HG02973 (cell line): ENCODE data around the gene TRIM24.
A peak's percentile ranks its signal among the peaks of the same experiment; 100 is the strongest.
"Not testable (repeated sequence)": the region's sequence is repeated elsewhere in the genome, so short reads cannot be mapped to it uniquely, and the experiment has no call there.

Source experiments
- ATAC-seq: cut with Tn5 transposase; IDR thresholded peaks from one replicate; pipeline ENCODE4 v1.9.1; 2021; ENCODE audit warnings: moderate library complexity; ENCODE audit not compliant: unreplicated experiment

The TRIM24 gene

GRCh38 chr7:138525757-138526156 is 65.7 kb downstream of the TRIM24 start:
- no peak for ATAC-seq

- ATAC-seq, result no peak
Observed at GRCh38 chr7:138527746-138528223, 67.7 kb downstream of the TRIM24 start.

GRCh38 chr7:138536833-138537232 is 76.8 kb downstream of the TRIM24 start:
- ATAC-seq, result not testable (repeated sequence)

- no peak for ATAC-seq
Observed at GRCh38 chr7:138538518-138538917, 78.5 kb downstream of the TRIM24 start.

GRCh38 chr7:138538997-138539644 is 79.1 kb downstream of the TRIM24 start:
- no peak for ATAC-seq

GRCh38 chr7:138542183-138542582 is 82.1 kb downstream of the TRIM24 start:
- ATAC-seq, result peak; percentile 88

- no peak for ATAC-seq
Observed at GRCh38 chr7:138543739-138544138, 83.7 kb downstream of the TRIM24 start.

- no peak for ATAC-seq
Observed at GRCh38 chr7:138545123-138545522, 85.1 kb downstream of the TRIM24 start.

GRCh38 chr7:138546064-138546619 is 86.1 kb downstream of the TRIM24 start:
- ATAC-seq, result no peak

GRCh38 chr7:138546829-138547228 is 86.8 kb downstream of the TRIM24 start:
- ATAC-seq, result no peak

GRCh38 chr7:138549082-138549481 is 89.0 kb downstream of the TRIM24 start:
- no peak for ATAC-seq

- no peak for ATAC-seq
Observed at GRCh38 chr7:138550337-138550736, 90.3 kb downstream of the TRIM24 start.

- no peak for ATAC-seq
Observed at GRCh38 chr7:138551102-138551501, 91.0 kb downstream of the TRIM24 start.

- no peak for ATAC-seq
Observed at GRCh38 chr7:138553805-138554204, 93.7 kb downstream of the TRIM24 start.

- no peak for ATAC-seq
Observed at GRCh38 chr7:138554674-138555073, 94.6 kb downstream of the TRIM24 start.

GRCh38 chr7:138555684-138556083 is 95.6 kb downstream of the TRIM24 start:
- no peak for ATAC-seq

- no peak for ATAC-seq
Observed at GRCh38 chr7:138556771-138557484, 96.9 kb downstream of the TRIM24 start.

GRCh38 chr7:138559448-138559847 is 99.4 kb downstream of the TRIM24 start:
- ATAC-seq, result no peak

- no peak for ATAC-seq
Observed at GRCh38 chr7:138563808-138564207, 103.7 kb downstream of the TRIM24 start.

GRCh38 chr7:138564365-138564764 is 104.3 kb downstream of the TRIM24 start:
- no peak for ATAC-seq

GRCh38 chr7:138565071-138565450 is 105.0 kb downstream of the TRIM24 start:
- no peak for ATAC-seq

GRCh38 chr7:138565451-138566114 is 105.5 kb downstream of the TRIM24 start:
- no peak for ATAC-seq
